Measurements from ENCODE around the gene IGSF11.
A peak's percentile ranks its signal among the peaks of the same experiment; 100 is the strongest.

IGSF11 gene

DNA sequence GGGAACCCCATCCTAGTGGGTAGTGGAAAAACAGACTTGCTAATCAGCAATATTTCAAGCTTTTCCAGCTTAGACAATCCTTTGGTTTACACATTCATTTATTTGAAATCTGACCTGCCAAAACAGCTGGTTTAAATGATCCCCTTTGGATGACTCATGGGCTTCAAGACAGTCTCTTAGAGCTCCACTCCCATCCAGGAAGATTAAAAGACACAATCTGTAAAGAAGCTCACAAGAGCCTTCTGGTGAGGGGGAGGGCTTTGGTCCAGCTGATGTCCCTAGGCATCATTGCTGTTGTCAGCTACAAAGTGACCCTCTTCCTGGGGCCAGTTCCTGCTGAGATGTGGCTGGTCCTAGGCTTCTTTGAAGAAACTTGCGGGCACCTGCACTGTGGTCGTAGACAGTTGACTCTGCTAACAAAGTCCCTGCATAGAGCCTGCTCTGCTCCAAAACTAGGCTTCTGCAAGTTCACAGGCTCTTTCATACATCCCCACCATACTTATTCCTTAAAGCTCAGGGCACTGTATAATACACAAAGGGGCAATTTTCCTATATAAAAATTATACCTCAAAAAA is 73.7 kb downstream of the IGSF11 start:
- intact Hi-C loops (cut with DNase I) = no loop called here
- DNase-seq = no peak

DNA sequence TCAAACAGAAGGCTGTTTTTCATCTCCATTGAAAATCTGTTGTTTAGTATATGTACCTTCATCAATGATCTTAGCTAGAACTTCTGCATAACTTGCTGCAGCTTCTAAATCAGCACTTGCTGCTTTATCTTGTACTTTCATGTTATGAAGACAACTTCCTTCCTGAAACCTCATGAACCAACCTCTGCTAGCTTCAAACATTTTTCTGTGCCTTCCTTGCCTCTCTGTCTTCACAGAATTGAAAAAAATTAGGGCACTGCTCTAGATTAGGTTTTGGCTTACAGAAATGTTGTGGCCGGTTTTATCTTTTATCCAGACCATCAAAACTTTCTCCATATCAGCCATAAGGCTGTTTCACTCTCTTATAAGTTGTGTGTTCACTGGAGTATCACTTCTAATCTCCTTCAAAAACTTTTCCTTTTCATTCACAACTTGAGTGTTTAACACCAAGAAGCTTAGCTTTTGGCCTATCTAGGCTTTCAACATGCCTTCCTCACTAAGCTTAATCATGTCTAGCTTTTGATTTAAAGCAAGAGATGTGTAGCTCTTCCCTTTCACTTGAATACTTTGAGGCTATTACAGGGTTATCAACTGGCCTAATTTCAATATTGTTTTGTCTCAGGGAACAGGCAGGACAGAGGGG is 78.6 kb downstream of the IGSF11 start:
- no peak for DNase-seq
- intact Hi-C loops (cut with DNase I) = no loop called here

GRCh38 chr3:118951089-118951488 is 83.6 kb downstream of the IGSF11 start:
- intact Hi-C loops (cut with DNase I) = no loop called here

GRCh38 chr3:118949113-118949760 is 85.4 kb downstream of the IGSF11 start:
- intact Hi-C loops (cut with DNase I) = no loop called here
- DNase-seq = no peak

More at GRCh38 chr3:118951089-118951488, 83.6 kb downstream of the IGSF11 start:
- DNase-seq = no peak

GRCh38 chr3:118948146-118948545 is 86.5 kb downstream of the IGSF11 start:
- intact Hi-C loops (cut with DNase I) = no loop called here
- peak in 1 of 10 donors; percentile 48 for DNase-seq

DNA sequence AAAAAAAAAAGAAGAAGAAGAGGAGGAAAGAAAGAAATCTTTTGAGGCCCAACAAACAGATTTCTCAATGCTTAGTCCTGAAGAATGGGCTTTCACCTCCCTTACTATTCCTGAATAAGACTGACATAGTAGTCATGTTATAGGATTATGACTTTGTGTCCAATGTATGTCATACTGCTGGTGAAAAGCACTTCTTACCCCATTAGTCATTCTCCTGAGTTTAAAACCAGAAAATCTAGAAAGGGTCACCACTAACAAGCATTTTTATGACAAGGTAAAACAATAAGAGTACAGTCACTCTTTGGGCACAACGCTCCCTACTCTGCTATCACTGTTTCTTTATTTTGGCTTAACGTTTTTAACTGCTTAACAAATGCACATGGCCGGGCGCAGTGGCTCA is 88.2 kb downstream of the IGSF11 start:
- no peak for DNase-seq
- intact Hi-C loops (cut with DNase I) = no loop called here

DNA sequence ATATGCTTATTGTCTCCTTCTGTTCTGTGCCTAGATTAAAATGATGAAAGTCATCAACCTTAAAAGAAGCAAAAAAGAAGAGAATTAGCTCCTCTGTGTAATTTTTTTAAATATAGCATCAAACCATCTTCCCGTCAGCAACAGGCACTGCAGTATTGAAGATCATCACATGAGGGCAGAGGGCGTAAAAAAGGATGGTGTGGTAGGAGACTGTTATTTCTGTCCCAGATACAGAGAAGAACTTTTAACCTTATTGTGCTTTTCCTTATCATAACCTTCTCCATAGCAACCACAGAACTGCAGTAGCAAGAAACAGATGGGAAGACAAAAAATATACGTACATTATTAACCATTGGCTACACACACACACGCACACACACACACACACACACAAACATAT is 88.8 kb downstream of the IGSF11 start:
- intact Hi-C loops (cut with DNase I) = no loop called here
- DNase-seq = no peak

GRCh38 chr3:118943597-118943996 is 91.0 kb downstream of the IGSF11 start:
- intact Hi-C loops (cut with DNase I) = no loop called here
- no peak for DNase-seq

- intact Hi-C loops (cut with DNase I) = no loop called here
- DNase-seq = no peak
Observed at GRCh38 chr3:118942671-118943070, 92.0 kb downstream of the IGSF11 start.

- intact Hi-C loops (cut with DNase I) = no loop called here
- DNase-seq = no peak
Observed at GRCh38 chr3:118942195-118942594, 92.5 kb downstream of the IGSF11 start.

DNA sequence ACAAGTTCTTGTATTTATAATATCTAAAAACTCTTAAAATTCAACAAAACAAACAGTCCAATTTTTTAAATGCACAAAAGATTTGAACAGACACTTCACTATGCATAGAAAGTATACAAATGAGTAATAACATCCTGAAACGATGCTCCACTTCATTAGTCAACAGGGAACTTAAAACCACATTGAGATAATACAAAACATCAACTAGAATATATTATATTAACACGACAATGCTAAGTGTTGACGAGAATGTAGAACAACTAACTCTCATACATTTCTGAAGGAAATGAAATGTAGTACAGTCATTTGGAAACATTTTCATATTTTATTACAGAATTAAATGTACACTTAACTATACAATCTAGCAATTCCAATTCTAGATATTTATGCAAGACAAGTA is 93.4 kb downstream of the IGSF11 start:
- intact Hi-C loops (cut with DNase I) = no loop called here
- DNase-seq = no peak

- intact Hi-C loops (cut with DNase I) = no loop called here
- DNase-seq = no peak
Observed at GRCh38 chr3:118938183-118938961, 96.3 kb downstream of the IGSF11 start.

- no peak for DNase-seq
- intact Hi-C loops (cut with DNase I) = no loop called here
Observed at GRCh38 chr3:118936811-118937210, 97.8 kb downstream of the IGSF11 start.

DNA sequence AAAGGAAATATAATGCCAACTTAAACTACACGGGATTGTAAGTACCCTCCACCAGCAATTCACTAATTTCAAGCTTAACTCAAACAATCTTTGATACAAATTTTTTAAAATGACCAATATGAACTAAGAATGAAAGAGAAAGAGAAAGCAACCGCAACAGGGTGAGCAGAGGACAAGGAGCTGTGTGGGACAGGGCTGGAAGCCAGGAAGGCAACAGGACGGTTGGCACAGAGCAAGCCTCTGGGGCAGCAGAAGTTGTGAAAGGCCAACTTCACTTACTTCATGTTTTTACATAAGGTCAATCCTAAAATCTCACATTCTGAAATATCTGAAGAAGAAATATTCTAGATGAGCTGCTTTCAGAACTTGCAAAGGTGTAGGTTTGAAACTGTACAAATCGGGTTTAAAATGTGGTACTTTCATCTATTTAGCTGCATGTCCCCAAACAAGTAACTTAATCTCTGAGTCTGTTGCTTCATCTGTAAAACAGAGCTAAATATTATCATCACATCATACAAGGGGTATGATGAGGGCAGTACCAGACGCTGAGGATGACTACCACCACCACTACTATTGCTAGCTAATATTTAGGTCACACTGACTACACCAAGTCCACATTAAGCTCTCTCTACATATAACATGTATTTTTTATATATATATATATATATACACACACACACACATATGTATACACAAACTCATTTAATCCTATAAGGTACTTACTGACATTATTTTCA is 101.7 kb downstream of the IGSF11 start:
- intact Hi-C loops (cut with DNase I) = no loop called here
- peak in 7 of 10 donors; percentile 10 to 87 (median 41) for DNase-seq

DNA sequence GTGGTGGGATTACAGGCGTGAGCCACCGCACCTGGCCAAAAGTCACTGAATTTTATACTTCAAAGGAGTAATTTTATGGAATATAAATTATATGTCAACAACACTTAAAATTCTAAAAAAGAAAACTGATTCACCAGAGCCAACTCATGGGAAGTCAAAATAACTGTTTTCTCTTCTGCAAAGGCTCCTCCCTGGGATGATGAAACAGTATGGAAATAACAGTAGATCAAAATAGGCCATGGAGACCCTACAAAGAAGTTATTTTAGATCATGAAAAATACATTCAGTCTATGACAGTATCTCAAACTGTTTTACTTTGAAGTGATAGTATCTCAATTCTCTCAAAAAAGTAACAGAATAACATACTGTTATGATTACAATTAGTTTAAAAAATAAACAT is 102.7 kb downstream of the IGSF11 start:
- DNase-seq = no peak
- intact Hi-C loops (cut with DNase I) = no loop called here

GRCh38 chr3:118927449-118927848 is 107.2 kb downstream of the IGSF11 start:
- intact Hi-C loops (cut with DNase I) = no loop called here
- no peak for DNase-seq

- DNase-seq = no peak
- intact Hi-C loops (cut with DNase I) = no loop called here
Observed at GRCh38 chr3:118912188-118912587, 122.5 kb downstream of the IGSF11 start.

- DNase-seq = no peak
- intact Hi-C loops (cut with DNase I) = no loop called here
Observed at GRCh38 chr3:118910332-118910731, 124.3 kb downstream of the IGSF11 start.

DNA sequence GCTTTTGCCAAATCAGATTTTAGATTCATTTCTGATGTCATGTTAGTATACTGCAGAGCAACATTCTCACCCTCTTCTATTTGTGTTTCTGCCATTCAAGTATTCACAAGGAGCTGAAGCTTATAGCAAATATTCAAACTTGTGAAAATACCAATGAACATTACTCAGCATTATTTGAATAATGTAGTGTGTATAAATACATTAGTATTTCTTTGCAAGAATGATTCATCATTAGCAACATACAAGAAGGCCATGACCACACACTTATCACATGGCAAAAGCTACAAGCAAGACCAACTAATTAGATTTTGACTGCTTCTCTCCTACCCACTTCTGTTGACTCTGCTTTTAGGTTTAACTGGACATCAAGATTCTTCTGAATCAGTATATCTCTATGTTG is 124.9 kb downstream of the IGSF11 start:
- intact Hi-C loops (cut with DNase I) = no loop called here
- no peak for DNase-seq

- no peak for DNase-seq
- intact Hi-C loops (cut with DNase I) = no loop called here
Observed at GRCh38 chr3:118907909-118908308, 126.7 kb downstream of the IGSF11 start.
